ENCODE results near the gene GRIK3.

GRIK3 gene

DNA sequence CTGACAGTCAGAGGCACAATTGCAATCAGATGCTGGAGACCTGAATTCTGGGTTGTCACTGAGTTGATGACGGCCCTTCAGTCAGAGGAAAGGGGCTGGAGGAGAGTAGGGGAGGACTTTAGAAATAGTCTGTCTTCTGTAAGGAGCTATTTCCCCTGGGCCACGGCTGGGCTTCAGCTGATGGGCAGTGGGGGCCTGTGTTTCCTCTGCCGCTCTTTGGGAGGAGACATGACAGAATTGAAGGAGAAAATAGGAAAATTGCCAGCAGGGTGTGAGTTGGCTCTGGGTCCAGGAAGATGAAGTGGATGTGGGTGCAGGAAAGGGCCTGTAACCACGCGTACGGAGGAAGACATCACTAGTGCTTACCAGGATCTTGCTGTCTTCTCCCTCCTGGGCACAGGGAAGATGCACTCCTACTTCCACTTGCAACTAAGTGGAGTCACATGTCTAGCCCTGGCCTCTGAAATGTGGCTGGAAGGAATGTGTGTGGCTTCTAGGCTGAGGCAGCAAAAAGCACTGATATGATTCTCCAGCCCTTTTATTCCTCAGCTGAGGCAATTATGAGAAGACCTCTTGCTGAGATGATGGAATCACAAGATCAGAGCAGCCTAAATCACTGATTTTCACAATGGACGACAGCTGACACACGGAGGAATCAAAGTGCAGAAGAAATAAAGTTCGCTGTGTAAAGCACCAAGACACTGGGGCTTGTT, 250.0 kb downstream of the GRIK3 start:
- no peak overlapping the region for H3K27ac ChIP-seq (ENCODE audit: low read length)
- TF ChIP-seq, protein P1, sequence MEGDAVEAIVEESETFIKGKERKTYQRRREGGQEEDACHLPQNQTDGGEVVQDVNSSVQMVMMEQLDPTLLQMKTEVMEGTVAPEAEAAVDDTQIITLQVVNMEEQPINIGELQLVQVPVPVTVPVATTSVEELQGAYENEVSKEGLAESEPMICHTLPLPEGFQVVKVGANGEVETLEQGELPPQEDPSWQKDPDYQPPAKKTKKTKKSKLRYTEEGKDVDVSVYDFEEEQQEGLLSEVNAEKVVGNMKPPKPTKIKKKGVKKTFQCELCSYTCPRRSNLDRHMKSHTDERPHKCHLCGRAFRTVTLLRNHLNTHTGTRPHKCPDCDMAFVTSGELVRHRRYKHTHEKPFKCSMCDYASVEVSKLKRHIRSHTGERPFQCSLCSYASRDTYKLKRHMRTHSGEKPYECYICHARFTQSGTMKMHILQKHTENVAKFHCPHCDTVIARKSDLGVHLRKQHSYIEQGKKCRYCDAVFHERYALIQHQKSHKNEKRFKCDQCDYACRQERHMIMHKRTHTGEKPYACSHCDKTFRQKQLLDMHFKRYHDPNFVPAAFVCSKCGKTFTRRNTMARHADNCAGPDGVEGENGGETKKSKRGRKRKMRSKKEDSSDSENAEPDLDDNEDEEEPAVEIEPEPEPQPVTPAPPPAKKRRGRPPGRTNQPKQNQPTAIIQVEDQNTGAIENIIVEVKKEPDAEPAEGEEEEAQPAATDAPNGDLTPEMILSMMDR (IDR thresholded peaks at IDR 0.05; ENCODE audit: low read depth, low read length) = no peak
- TF ChIP-seq EZH2phosphoT487 (IDR thresholded peaks at IDR 0.05; ENCODE audit: low read depth) = no peak
- H3K9ac ChIP-seq (ENCODE audit: low read length) = no peak overlapping the region
- no peaks in the 10 kb centered on the region for H3K27me3 ChIP-seq (ENCODE audit: low read depth, low read length)
- no peaks in the 10 kb centered on the region for H4K20me1 ChIP-seq (ENCODE audit: insufficient read depth, low read length)
- no peaks in the 10 kb centered on the region for H3K36me3 ChIP-seq (replicated peaks; ENCODE audit: low read depth, low read length)
- no peak overlapping the region for H3K4me2 ChIP-seq (ENCODE audit: low read length)
- no peak overlapping the region for H2AFZ ChIP-seq (ENCODE audit: low read depth, low read length)
- H3K4me3 ChIP-seq (ENCODE audit: low read length) = no peak overlapping the region
- no peaks in the 10 kb centered on the region for H3K9me3 ChIP-seq (ENCODE audit: insufficient read depth, low read length)
- no peaks in the 10 kb centered on the region for H3K79me2 ChIP-seq (ENCODE audit: low read length)
- H3K4me1 ChIP-seq (ENCODE audit: low read length) = no peaks in the 10 kb centered on the region

DNA sequence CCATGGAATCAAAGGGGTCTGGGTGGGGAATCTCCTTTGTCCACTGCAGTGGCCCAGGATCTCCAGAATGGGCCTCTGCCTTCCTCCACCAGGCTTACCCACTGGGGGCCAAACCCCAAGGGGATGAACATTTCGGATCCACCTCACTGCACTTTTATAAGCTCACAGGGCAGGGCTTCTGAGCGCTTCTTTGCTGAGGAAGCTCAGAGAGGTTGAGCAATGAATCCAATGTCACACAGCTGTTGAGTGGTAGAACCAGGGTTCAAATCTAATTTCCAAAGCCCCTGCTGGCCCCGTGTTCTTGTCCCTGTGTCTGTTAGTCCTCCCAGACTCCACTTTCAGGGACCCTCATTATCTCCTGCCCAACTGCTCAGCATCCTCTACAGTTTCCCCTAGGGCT, 250.8 kb downstream of the GRIK3 start:
- H4K20me1 ChIP-seq (ENCODE audit: insufficient read depth, low read length) = no peaks in the 10 kb centered on the region
- H3K4me1 ChIP-seq (ENCODE audit: low read length) = no peaks in the 10 kb centered on the region
- no peak overlapping the region for H3K27ac ChIP-seq (ENCODE audit: low read length)
- no peaks in the 10 kb centered on the region for H3K9me3 ChIP-seq (ENCODE audit: insufficient read depth, low read length)
- H3K27me3 ChIP-seq (ENCODE audit: low read depth, low read length) = no peaks in the 10 kb centered on the region
- TF ChIP-seq EZH2phosphoT487 (IDR thresholded peaks at IDR 0.05; ENCODE audit: low read depth) = no peak
- TF ChIP-seq, protein P1 (IDR thresholded peaks at IDR 0.05; ENCODE audit: low read depth, low read length) = no peak
- H3K4me2 ChIP-seq (ENCODE audit: low read length) = no peak overlapping the region
- no peaks in the 10 kb centered on the region for H3K79me2 ChIP-seq (ENCODE audit: low read length)
- no peak overlapping the region for H2AFZ ChIP-seq (ENCODE audit: low read depth, low read length)
- no peaks in the 10 kb centered on the region for H3K36me3 ChIP-seq (replicated peaks; ENCODE audit: low read depth, low read length)
- no peak overlapping the region for H3K4me3 ChIP-seq (ENCODE audit: low read length)
- no peak overlapping the region for H3K9ac ChIP-seq (ENCODE audit: low read length)

DNA sequence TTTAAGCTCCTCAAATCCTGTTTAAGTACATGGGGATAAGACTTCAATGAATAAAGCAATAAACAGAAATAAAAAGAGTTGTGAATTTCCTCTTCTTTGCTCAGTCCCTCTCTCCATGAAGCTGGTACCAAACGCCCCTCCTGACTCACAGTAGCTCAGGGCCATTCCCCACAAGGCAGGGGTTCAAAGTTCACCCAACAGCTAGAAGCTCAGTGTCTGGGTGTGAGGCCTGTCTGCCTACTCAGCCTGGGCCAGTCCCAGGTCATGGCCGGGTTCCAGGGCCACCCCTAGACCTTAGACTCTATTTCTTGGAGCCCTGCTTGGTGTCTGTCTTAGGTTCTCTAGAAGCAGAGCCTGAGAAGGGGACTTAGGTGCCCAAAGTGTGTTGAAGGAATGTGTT, 251.5 kb downstream of the GRIK3 start:
- no peaks in the 10 kb centered on the region for H3K79me2 ChIP-seq (ENCODE audit: low read length)
- no peak overlapping the region for H3K4me2 ChIP-seq (ENCODE audit: low read length)
- no peaks in the 10 kb centered on the region for H3K4me1 ChIP-seq (ENCODE audit: low read length)
- H2AFZ ChIP-seq (ENCODE audit: low read depth, low read length) = no peak overlapping the region
- no peak overlapping the region for H3K27ac ChIP-seq (ENCODE audit: low read length)
- H3K9me3 ChIP-seq (ENCODE audit: insufficient read depth, low read length) = no peaks in the 10 kb centered on the region
- no peak overlapping the region for H3K9ac ChIP-seq (ENCODE audit: low read length)
- no peak overlapping the region for H3K4me3 ChIP-seq (ENCODE audit: low read length)
- H4K20me1 ChIP-seq (ENCODE audit: insufficient read depth, low read length) = no peaks in the 10 kb centered on the region
- no peaks in the 10 kb centered on the region for H3K27me3 ChIP-seq (ENCODE audit: low read depth, low read length)
- H3K36me3 ChIP-seq (replicated peaks; ENCODE audit: low read depth, low read length) = no peaks in the 10 kb centered on the region
- TF ChIP-seq, protein P1 (IDR thresholded peaks at IDR 0.05; ENCODE audit: low read depth, low read length) = no peak
- TF ChIP-seq EZH2phosphoT487 (IDR thresholded peaks at IDR 0.05; ENCODE audit: low read depth) = no peak

DNA sequence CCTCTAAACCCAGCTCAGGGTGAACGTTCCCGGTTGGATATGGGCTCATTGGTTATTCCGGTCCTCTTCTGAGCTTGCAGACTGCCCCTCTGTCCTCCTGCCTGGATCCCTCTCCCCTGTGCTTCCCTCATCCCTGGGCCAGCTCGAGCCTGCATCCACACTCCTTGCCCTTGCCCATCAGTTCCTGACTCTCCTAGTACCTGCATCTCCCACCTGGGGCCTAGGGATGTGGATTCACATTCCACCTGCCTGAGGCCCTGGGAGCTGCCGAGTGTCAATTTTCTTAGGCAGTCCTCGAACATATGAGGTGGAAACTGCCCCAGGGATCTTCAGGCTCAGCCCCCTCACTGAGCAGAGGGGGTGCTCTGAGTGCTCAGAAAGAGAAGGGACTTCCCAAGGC, 252.2 kb downstream of the GRIK3 start:
- Histone ChIP-seq H3K36me3 (replicated peaks; ENCODE audit: low read depth, low read length) (no peaks in the 10 kb centered on the region), H2AFZ (ENCODE audit: low read depth, low read length) (no peak overlapping the region), H3K27me3 (ENCODE audit: low read depth, low read length) (no peaks in the 10 kb centered on the region; the same call in 1 of the 2 replicates), H4K20me1 (ENCODE audit: insufficient read depth, low read length) (no peaks in the 10 kb centered on the region), H3K4me2 (ENCODE audit: low read length) (no peak overlapping the region), H3K9me3 (ENCODE audit: insufficient read depth, low read length) (no peaks in the 10 kb centered on the region), H3K9ac (ENCODE audit: low read length) (no peak overlapping the region), H3K4me3 (ENCODE audit: low read length) (no peak overlapping the region), H3K4me1 (ENCODE audit: low read length) (no peaks in the 10 kb centered on the region), H3K27ac (ENCODE audit: low read length) (no peak overlapping the region), H3K79me2 (ENCODE audit: low read length) (no peaks in the 10 kb centered on the region)
- no peak for TF ChIP-seq EZH2phosphoT487 (IDR thresholded peaks at IDR 0.05; ENCODE audit: low read depth)
- TF ChIP-seq, protein P1 (IDR thresholded peaks at IDR 0.05; ENCODE audit: low read depth, low read length) = no peak
